Spinal cord (tissue), 4 donors: ENCODE results near the gene MAS1. TPM values are rescaled to one million over a fixed set of nuclear protein-coding genes. Genes with fewer than 3 reads are reported as not detected.

Source experiments
- polyA plus RNA-seq, 2 donors: library from polyadenylated mRNA; unstranded; fragments of 120-200 nt; gene quantifications; one replicate each; pipeline ENCODE4 v1.2.1, GENCODE V29; 2013; ENCODE audit not compliant: insufficient read length in 2 of 2
- total RNA-seq, 2 donors: library from RNA; depleted of rRNA in 1 of 2; stranded (reverse); fragments of 120-200 nt in 1 of 2; fragments of >200 nt in 1 of 2; gene quantifications; one replicate each; pipeline versions ENCODE4 v1.2.3 to v1.2.4, GENCODE V29; 2013 to 2014

The MAS1 gene
- total and polyA plus RNA-seq, 4 donors = 0.03 to 0.10 (median 0.05) TPM

Other genes with a start within 250 kb of the MAS1 start
- gene SOD2, start 197.7 kb upstream of the MAS1 start, total RNA-seq = 100 to 1,000 TPM; 124 to 142 TPM
- gene SOD2, start 197.7 kb upstream of the MAS1 start, polyA plus RNA-seq = 10 to 100 TPM; 95.2 to 97.1 TPM
- gene WTAP, start 163.5 kb upstream of the MAS1 start, total RNA-seq = 10 to 100 TPM; 96.0 to 98.1 TPM
- gene WTAP, start 163.5 kb upstream of the MAS1 start, polyA plus RNA-seq = 10 to 100 TPM; 81.9 to 88.6 TPM
- 10 to 100 TPM; 69.6 to 71.4 TPM for gene ACAT2, start 128.9 kb upstream of the MAS1 start, total RNA-seq
- 100 to 1,000 TPM; 125 to 136 TPM for gene ACAT2, start 128.9 kb upstream of the MAS1 start, polyA plus RNA-seq
- gene TCP1, start 101.4 kb upstream of the MAS1 start, total RNA-seq = 100 to 1,000 TPM; 184 TPM
- 100 to 1,000 TPM; 225 to 239 TPM for gene TCP1, start 101.4 kb upstream of the MAS1 start, polyA plus RNA-seq
- 10 to 100 TPM; 42.1 to 58.9 TPM for gene MRPL18, start 100.5 kb upstream of the MAS1 start, total RNA-seq
- gene MRPL18, start 100.5 kb upstream of the MAS1 start, polyA plus RNA-seq = 10 to 100 TPM; 73.5 to 79.2 TPM
- gene PNLDC1, start 90.7 kb upstream of the MAS1 start, total RNA-seq = under 1 TPM; 0.10 to 0.22 TPM
- under 1 TPM; 0.63 to 0.78 TPM for gene PNLDC1, start 90.7 kb upstream of the MAS1 start, polyA plus RNA-seq
- gene IGF2R, start 78.1 kb downstream of the MAS1 start, total RNA-seq = 10 to 100 TPM; 37.1 to 53.0 TPM
- gene IGF2R, start 78.1 kb downstream of the MAS1 start, polyA plus RNA-seq = 10 to 100 TPM; 23.8 to 25.2 TPM
- gene SLC22A1, start 230.8 kb downstream of the MAS1 start, total RNA-seq = 1 to 10 TPM in 1 of 2 donors, under 1 TPM in 1; 0.59 to 1.2 TPM
- gene SLC22A1, start 230.8 kb downstream of the MAS1 start, polyA plus RNA-seq = under 1 TPM in 1 of 2 donors, not detected in 1; 0.35 TPM